ENCODE data around the gene BICC1.

Gene BICC1

DNA sequence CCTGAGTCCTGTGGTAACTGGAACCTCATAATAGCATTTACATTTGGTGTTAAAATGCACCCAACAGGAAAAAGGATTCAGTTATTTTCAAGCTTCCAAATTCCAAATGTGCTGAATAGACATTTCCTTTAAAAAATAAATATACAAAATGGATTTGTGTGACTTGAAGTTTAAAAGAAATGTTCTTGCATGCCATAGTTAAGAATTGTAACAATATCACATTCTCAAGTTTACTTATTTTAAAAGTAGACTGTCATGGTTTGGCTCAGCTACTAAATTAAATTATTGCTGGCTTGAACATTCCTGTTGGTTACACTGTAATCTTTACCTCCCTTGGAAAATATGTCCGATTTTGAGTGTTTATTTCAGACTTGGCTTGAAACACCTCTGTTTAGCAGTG, 31.5 kb downstream of the BICC1 start:
- no peaks in the 10 kb centered on the region for H3K9me2 ChIP-seq (ENCODE audit: low read depth, low read length)
- H3K9ac ChIP-seq (ENCODE audit: low read length): no peak overlapping the region
- no peaks in the 10 kb centered on the region for H4K20me1 ChIP-seq (ENCODE audit: insufficient read depth, low read length)
- no peak overlapping the region for H3K4me3 ChIP-seq (ENCODE audit: low read depth, low read length, poor library complexity, severe bottlenecking)
- TF ChIP-seq EZH2 (IDR thresholded peaks at IDR 0.05; ENCODE audit: borderline replicate concordance, low read length): no peak
- TF ChIP-seq, protein P1, sequence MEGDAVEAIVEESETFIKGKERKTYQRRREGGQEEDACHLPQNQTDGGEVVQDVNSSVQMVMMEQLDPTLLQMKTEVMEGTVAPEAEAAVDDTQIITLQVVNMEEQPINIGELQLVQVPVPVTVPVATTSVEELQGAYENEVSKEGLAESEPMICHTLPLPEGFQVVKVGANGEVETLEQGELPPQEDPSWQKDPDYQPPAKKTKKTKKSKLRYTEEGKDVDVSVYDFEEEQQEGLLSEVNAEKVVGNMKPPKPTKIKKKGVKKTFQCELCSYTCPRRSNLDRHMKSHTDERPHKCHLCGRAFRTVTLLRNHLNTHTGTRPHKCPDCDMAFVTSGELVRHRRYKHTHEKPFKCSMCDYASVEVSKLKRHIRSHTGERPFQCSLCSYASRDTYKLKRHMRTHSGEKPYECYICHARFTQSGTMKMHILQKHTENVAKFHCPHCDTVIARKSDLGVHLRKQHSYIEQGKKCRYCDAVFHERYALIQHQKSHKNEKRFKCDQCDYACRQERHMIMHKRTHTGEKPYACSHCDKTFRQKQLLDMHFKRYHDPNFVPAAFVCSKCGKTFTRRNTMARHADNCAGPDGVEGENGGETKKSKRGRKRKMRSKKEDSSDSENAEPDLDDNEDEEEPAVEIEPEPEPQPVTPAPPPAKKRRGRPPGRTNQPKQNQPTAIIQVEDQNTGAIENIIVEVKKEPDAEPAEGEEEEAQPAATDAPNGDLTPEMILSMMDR (IDR thresholded peaks at IDR 0.05; ENCODE audit: low read length): no peak
- H3K27ac ChIP-seq (ENCODE audit: low read depth, low read length, poor library complexity, severe bottlenecking): no peak overlapping the region
- H3K36me3 ChIP-seq (ENCODE audit: insufficient read depth, low read length): no peaks in the 10 kb centered on the region
- no peaks in the 10 kb centered on the region for H3K79me2 ChIP-seq (ENCODE audit: insufficient read depth, low read length)
- no peaks in the 10 kb centered on the region for H3K27me3 ChIP-seq (ENCODE audit: insufficient read depth, low read length)
- no peaks in the 10 kb centered on the region for H3K4me1 ChIP-seq (ENCODE audit: insufficient read depth, low read length, severe bottlenecking)
- H2AFZ ChIP-seq (ENCODE audit: low read length): no peak overlapping the region
- no peaks in the 10 kb centered on the region for H3K9me3 ChIP-seq (ENCODE audit: low read length)
- no peak overlapping the region for H3K4me2 ChIP-seq (ENCODE audit: low read length)
- H3F3A ChIP-seq (ENCODE audit: insufficient read depth, low read length): no peaks in the 10 kb centered on the region

DNA sequence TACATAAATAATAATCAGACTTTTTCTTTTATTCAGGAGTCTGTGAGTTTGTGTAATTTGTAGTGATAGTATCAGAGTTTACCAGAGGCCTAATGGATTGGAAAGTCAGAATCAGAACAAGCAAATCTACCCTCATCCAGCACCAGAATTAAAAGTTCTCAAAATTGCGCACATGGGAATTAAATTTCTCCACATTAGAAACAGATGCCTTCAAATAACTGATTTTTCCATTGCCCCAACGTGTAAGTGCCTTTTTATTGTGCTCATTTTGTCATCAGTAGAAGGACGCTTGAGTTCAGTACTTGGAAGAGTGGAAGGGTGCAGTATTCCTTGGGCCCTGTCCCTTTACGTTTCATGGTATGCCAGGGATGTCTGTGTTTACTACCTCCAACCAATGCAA, 32.8 kb downstream of the BICC1 start:
- Histone ChIP-seq H3F3A (ENCODE audit: insufficient read depth, low read length) (no peaks in the 10 kb centered on the region), H4K20me1 (ENCODE audit: insufficient read depth, low read length) (no peaks in the 10 kb centered on the region), H3K36me3 (ENCODE audit: insufficient read depth, low read length) (no peaks in the 10 kb centered on the region), H3K9ac (ENCODE audit: low read length) (no peak overlapping the region), H3K27me3 (ENCODE audit: insufficient read depth, low read length) (no peaks in the 10 kb centered on the region), H3K9me2 (ENCODE audit: low read depth, low read length) (no peaks in the 10 kb centered on the region), H3K9me3 (ENCODE audit: low read length) (no peaks in the 10 kb centered on the region), H2AFZ (ENCODE audit: low read length) (no peak overlapping the region), H3K4me2 (ENCODE audit: low read length) (no peak overlapping the region), H3K4me3 (ENCODE audit: low read depth, low read length, poor library complexity, severe bottlenecking) (no peak overlapping the region), H3K79me2 (ENCODE audit: insufficient read depth, low read length) (no peaks in the 10 kb centered on the region), H3K27ac (ENCODE audit: low read depth, low read length, poor library complexity, severe bottlenecking) (no peak overlapping the region), H3K4me1 (ENCODE audit: insufficient read depth, low read length, severe bottlenecking) (no peaks in the 10 kb centered on the region)
- TF ChIP-seq, protein P1 (IDR thresholded peaks at IDR 0.05; ENCODE audit: low read length): no peak
- no peak for TF ChIP-seq EZH2 (IDR thresholded peaks at IDR 0.05; ENCODE audit: borderline replicate concordance, low read length)

DNA sequence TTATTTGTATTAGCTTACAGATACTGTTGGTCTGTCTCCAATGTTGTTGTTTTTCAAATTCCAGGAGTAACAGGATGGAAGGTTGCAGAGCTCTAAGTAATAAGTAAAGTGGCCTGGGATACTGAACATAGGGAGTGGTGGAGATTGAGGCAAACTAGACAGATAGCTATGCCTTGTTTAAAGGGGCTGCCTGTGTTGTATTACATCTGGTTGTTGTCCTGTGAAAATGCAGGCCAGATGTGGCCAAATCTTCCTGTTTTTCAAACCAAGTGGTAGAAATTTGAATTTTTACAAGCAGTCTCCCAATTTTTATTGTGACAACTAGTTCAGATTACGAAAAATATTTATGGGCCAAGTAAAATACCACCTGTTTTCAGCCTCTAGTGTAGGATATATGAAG, 33.5 kb downstream of the BICC1 start:
- H3K27ac ChIP-seq (ENCODE audit: low read depth, low read length, poor library complexity, severe bottlenecking): no peak overlapping the region

More for the DNA sequence above, 33.5 kb downstream of the BICC1 start:
- Histone ChIP-seq H3K36me3 (ENCODE audit: insufficient read depth, low read length) (no peaks in the 10 kb centered on the region), H3K4me1 (ENCODE audit: insufficient read depth, low read length, severe bottlenecking) (no peaks in the 10 kb centered on the region), H3F3A (ENCODE audit: insufficient read depth, low read length) (no peaks in the 10 kb centered on the region), H3K4me3 (ENCODE audit: low read depth, low read length, poor library complexity, severe bottlenecking) (no peak overlapping the region), H2AFZ (ENCODE audit: low read length) (no peak overlapping the region), H3K4me2 (ENCODE audit: low read length) (no peak overlapping the region), H3K9ac (ENCODE audit: low read length) (no peak overlapping the region), H3K9me2 (ENCODE audit: low read depth, low read length) (no peaks in the 10 kb centered on the region), H4K20me1 (ENCODE audit: insufficient read depth, low read length) (no peaks in the 10 kb centered on the region), H3K27me3 (ENCODE audit: insufficient read depth, low read length) (no peaks in the 10 kb centered on the region), H3K9me3 (ENCODE audit: low read length) (no peaks in the 10 kb centered on the region), H3K79me2 (ENCODE audit: insufficient read depth, low read length) (no peaks in the 10 kb centered on the region)
- TF ChIP-seq, protein P1 (IDR thresholded peaks at IDR 0.05; ENCODE audit: low read length): no peak
- no peak for TF ChIP-seq EZH2 (IDR thresholded peaks at IDR 0.05; ENCODE audit: borderline replicate concordance, low read length)

All from OCI-LY1 (cell line).